Measurements from ENCODE around the gene SCRN1. TPM values are rescaled to one million over a fixed set of nuclear protein-coding genes. Genes with fewer than 3 reads are reported as not detected.

Gene SCRN1
- total and polyA plus RNA-seq, 2 of the 4 experiments (the other 2 are of a cell fraction), result 57.1 to 124 TPM

DNA sequence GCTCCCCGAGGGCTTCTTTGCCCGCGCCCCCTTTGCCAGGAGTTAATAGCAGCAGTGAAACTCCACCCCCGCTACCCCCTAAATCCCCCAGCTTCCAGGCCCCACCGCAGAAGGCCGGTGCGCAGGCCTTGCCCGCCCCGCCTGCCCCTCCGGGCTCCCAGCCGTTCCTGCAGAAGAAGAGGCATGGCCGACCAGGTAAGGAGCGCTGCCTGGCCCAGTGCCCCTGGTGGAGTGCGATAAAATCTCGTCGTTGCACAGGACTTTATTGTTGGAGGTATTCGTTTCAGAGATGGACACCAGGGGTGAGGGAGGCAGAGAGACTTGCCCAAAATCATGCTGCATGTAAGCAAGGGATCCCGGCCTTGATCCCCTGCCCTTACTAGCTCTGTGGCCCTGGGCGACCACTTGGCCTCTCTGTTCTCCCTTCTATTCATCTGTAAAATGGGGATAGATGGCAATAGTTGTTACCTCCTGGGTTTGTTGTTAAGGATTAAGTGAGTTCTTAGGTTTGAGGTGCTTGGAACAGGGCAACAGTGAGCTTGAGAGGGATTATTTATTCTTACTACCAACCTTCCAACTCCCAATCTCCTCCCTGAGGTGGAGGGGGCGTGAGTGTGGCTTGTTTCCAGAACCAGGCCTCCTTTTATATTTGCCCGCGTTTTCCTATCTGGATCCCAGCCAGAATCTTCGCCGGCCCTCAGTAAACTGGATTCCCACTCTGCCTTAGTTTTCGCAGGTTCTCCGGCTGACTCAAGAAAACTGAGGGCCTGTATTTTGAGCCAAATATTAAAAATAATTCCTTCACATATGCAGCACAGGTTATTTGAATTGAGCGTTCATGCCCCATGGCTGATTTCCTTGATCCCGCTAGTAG is 105.0 kb downstream of the SCRN1 start (continued):
- no peak for TF ChIP-seq BHLHE40 (IDR thresholded peaks at IDR 0.05; ENCODE audit: low read depth, low read length)

DNA sequence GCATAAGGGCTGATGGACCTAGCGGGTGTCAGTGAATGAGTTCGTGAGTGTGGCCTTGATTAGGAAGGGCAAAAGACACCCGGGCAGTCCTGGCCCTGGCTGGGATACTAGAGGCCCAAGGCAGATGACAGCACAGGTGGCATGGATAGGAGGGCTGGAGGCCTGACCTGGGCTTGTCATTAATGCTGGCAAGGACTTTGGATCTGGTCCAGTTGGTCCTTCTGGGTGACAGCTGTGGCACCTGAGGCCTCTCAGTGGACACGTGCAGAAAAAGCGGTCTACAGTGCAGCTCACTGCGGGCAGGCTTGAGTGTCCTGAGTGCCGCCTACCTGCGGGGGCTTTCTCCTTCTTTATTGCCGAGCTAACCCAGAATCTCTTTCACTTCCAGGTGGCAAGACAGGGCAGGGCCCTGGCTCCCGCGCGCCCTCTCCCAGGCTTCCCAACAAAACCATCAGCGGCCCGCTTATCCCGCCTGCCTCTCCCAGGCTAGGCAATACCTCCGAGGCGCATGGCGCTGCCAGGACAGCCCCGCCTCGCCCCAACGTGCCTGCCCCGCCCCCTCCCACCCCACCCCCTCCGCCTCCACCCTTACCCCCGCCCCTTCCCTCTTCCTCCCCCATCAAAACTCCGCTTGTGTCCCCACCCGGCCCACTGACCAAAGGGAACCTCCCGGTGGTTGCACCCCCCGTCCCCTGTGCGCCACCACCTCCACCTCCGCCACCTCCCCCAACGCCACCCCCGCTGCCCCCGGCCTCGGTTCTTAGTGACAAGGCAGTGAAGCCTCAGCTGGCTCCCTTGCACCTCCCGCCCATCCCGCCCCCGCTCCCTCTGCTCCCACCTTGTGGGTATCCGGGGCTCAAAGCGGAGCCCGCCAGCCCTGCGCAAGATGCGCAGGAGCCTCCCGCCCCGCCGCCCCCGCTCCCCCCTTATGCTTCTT is 105.9 kb downstream of the SCRN1 start:
- Histone ChIP-seq H3K27me3 (ENCODE audit: control insufficient read depth, insufficient read depth, low read length) (peaks cover 32% of the 10 kb centered on the region), H3K56ac (ENCODE audit: extremely low read depth, insufficient read depth, low read length) (no peak overlapping the region), H2BK5ac (ENCODE audit: low read depth, low read length, poor library complexity, severe bottlenecking) (no peak overlapping the region), H3K14ac (replicated peaks; ENCODE audit: low read depth, low read length) (no peak overlapping the region), H4K20me1 (ENCODE audit: insufficient read depth, low read length) (no peaks in the 10 kb centered on the region), H4K8ac (ENCODE audit: low read depth in 2 of 2, low read length in 2 of 2) (no peak overlapping the region), H3K27ac (ENCODE audit: insufficient read depth, low read length) (no peak overlapping the region), H3K9me1 (ENCODE audit: insufficient read depth, low read length) (no peaks in the 10 kb centered on the region), H3K9me3 (ENCODE audit: control insufficient read depth, insufficient read depth, low read length) (no peaks in the 10 kb centered on the region), H4K91ac (ENCODE audit: insufficient read depth, low read depth, low read length) (no peak overlapping the region), H3K18ac (ENCODE audit: low read depth, low read length) (no peak overlapping the region), H2AK9ac (replicated peaks; ENCODE audit: low read depth, low read length, poor library complexity) (no peak overlapping the region), H3K36me3 (ENCODE audit: control insufficient read depth, insufficient read depth, low read length) (no peaks in the 10 kb centered on the region), H2AK5ac (ENCODE audit: low read depth, low read length) (no peak overlapping the region), H3K23ac (ENCODE audit: low read depth, low read length) (no peak overlapping the region), H3K4ac (ENCODE audit: low read depth, low read length) (no peak overlapping the region), H2BK20ac (ENCODE audit: low read depth, low read length) (no peak overlapping the region), H3K4me1 (ENCODE audit: control insufficient read depth, insufficient read depth, low read length) (no peaks in the 10 kb centered on the region), H3K4me3 (ENCODE audit: insufficient read depth, low read depth, low read length) (no peak overlapping the region), H2BK15ac (ENCODE audit: low read depth, low read length) (no peak overlapping the region), H4K5ac (ENCODE audit: low read depth, low read length) (no peak overlapping the region), H3K4me2 (ENCODE audit: low read depth, low read length) (no peak overlapping the region), H3K9ac (ENCODE audit: low read depth, low read length) (no peak overlapping the region), H2AFZ (replicated peaks; ENCODE audit: low read length, poor library complexity) (no peak overlapping the region), H2BK120ac (ENCODE audit: low read depth, low read length) (no peak overlapping the region), H3K79me1 (ENCODE audit: low read depth in 1 of 2, low read length in 2 of 2) (no peaks in the 10 kb centered on the region)
- CTCF ChIA-PET, result no interaction called here
- BruUV-seq (replicated peaks), result no TSS peak
- 30% methylated on average over 9 of the region's 46 CpGs; no CpG with 5 or more reads in 1 of the 2 experiments for WGBS, 2 experiments (ENCODE audit: extremely low coverage in 2 of 2, insufficient read length in 1 of 2)
- dilution Hi-C loops (cut with HindIII; ENCODE audit: low sequenced_read_pairs, unreplicated experiment) (no loop called here), in situ Hi-C loops (cut with MboI; ENCODE audit: low sequenced_read_pairs) (no loop called here), intact Hi-C loops (cut with micrococcal nuclease) (no loop called here)
- TF ChIP-seq MAFK (IDR thresholded peaks at IDR 0.05; ENCODE audit: low read depth, low read length), result no peak
- no peak for TF ChIP-seq RCOR1 (IDR thresholded peaks at IDR 0.05; ENCODE audit: insufficient replicate concordance, low read length)
- no peak for TF ChIP-seq MAZ (IDR thresholded peaks at IDR 0.05; ENCODE audit: borderline replicate concordance, low read depth, low read length)
- no peak for TF ChIP-seq NFE2L2 (IDR thresholded peaks at IDR 0.05; ENCODE audit: low read depth, low read length)
- TF ChIP-seq, protein P1, sequence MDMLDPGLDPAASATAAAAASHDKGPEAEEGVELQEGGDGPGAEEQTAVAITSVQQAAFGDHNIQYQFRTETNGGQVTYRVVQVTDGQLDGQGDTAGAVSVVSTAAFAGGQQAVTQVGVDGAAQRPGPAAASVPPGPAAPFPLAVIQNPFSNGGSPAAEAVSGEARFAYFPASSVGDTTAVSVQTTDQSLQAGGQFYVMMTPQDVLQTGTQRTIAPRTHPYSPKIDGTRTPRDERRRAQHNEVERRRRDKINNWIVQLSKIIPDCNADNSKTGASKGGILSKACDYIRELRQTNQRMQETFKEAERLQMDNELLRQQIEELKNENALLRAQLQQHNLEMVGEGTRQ (IDR thresholded peaks at IDR 0.05; ENCODE audit: low read depth, low read length), result no peak
- no peak for TF ChIP-seq RFX5 (IDR thresholded peaks at IDR 0.05; ENCODE audit: low read depth, low read length)
- TF ChIP-seq, protein P2, sequence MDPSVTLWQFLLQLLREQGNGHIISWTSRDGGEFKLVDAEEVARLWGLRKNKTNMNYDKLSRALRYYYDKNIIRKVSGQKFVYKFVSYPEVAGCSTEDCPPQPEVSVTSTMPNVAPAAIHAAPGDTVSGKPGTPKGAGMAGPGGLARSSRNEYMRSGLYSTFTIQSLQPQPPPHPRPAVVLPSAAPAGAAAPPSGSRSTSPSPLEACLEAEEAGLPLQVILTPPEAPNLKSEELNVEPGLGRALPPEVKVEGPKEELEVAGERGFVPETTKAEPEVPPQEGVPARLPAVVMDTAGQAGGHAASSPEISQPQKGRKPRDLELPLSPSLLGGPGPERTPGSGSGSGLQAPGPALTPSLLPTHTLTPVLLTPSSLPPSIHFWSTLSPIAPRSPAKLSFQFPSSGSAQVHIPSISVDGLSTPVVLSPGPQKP (IDR thresholded peaks at IDR 0.05; ENCODE audit: borderline replicate concordance, low read depth, low read length), result no peak
- no peak for TF ChIP-seq MXI1 (IDR thresholded peaks at IDR 0.05; ENCODE audit: borderline replicate concordance, low read depth, low read length)
- TF ChIP-seq CEBPB (IDR thresholded peaks at IDR 0.05; ENCODE audit: low read depth, low read length), result no peak
- POLR2A ChIA-PET (ENCODE audit: unreplicated experiment), result no interaction called here
- no peak for DNase-seq
- ATAC-seq (ENCODE audit: low read depth), result no peak

Data from IMR-90 (cell line).